ENCODE results near the gene UBE2E1. TPM values are rescaled to one million over a fixed set of nuclear protein-coding genes. Genes with fewer than 3 reads are reported as not detected.
"Not testable (repeated sequence)": the region's sequence is repeated elsewhere in the genome, so short reads cannot be mapped to it uniquely, and the experiment has no call there.

UBE2E1 gene
- total RNA-seq, 4 donors from 2014 or later = 61.6 to 88.4 (median 79.6) TPM

- TF ChIP-seq POLR2A (IDR thresholded peaks at IDR 0.05) = no peak
- no peak for TF ChIP-seq CTCF (IDR thresholded peaks at IDR 0.05)
- no peak overlapping the region for H3K4me3 ChIP-seq (replicated peaks in 1 of 3)
- H3K27ac ChIP-seq = no peak overlapping the region
- no peaks in the 10 kb centered on the region for H3K9me3 ChIP-seq
- DNase-seq = no peak
- no peaks in the 10 kb centered on the region for H3K27me3 ChIP-seq
- H3K4me1 ChIP-seq = peaks cover 0 to 2% of the 10 kb centered on the region in 2 donors
- intact Hi-C loops (cut with DNase I) = no loop called here
- H3K36me3 ChIP-seq = peaks cover 2 to 12% of the 10 kb centered on the region in 2 donors
- WGBS, 2 donors = 95 to 96% methylated on average over 7 of the region's 7 CpGs
Observed at GRCh38 chr3:23909341-23909740, 103.6 kb downstream of the UBE2E1 start.

GRCh38 chr3:23911397-23911796, 105.6 kb downstream of the UBE2E1 start:
- TF ChIP-seq CTCF (IDR thresholded peaks at IDR 0.05) = no peak
- TF ChIP-seq POLR2A (IDR thresholded peaks at IDR 0.05) = no peak
- no peaks in the 10 kb centered on the region for H3K27me3 ChIP-seq

GRCh38 chr3:23912335-23912734, 106.6 kb downstream of the UBE2E1 start:
- peaks cover 2 to 12% of the 10 kb centered on the region in 2 donors for H3K36me3 ChIP-seq
- DNase-seq; H3K9me3 ChIP-seq; H3K4me3 ChIP-seq (replicated peaks in 1 of 3); H3K27me3 ChIP-seq; intact Hi-C loops (cut with DNase I); H3K27ac ChIP-seq: not testable (repeated sequence)
- H3K4me1 ChIP-seq = peaks cover 15 to 19% of the 10 kb centered on the region in 2 donors
- 94 to 99% methylated on average over 3 of the region's 3 CpGs for WGBS, 2 donors

More at GRCh38 chr3:23911397-23911796, 105.6 kb downstream of the UBE2E1 start:
- peaks cover 2 to 12% of the 10 kb centered on the region in 2 donors for H3K36me3 ChIP-seq
- peaks cover 15 to 19% of the 10 kb centered on the region in 2 donors for H3K4me1 ChIP-seq
- WGBS, 2 donors = 93 to 94% methylated on average over 2 of the region's 2 CpGs
- DNase-seq = no peak
- no peak overlapping the region for H3K4me3 ChIP-seq (replicated peaks in 1 of 3)
- H3K27ac ChIP-seq = no peak overlapping the region
- intact Hi-C loops (cut with DNase I) = no loop called here
- no peaks in the 10 kb centered on the region for H3K9me3 ChIP-seq

- H3K27ac ChIP-seq = no peak overlapping the region
- intact Hi-C loops (cut with DNase I) = no loop called here
- H3K36me3 ChIP-seq = peaks cover 2 to 12% of the 10 kb centered on the region in 2 donors
- no peak overlapping the region for H3K4me3 ChIP-seq (replicated peaks in 1 of 3)
- H3K4me1 ChIP-seq = peaks cover 19 to 21% of the 10 kb centered on the region in 2 donors
- no peaks in the 10 kb centered on the region for H3K27me3 ChIP-seq
- H3K9me3 ChIP-seq = no peaks in the 10 kb centered on the region
- DNase-seq = no peak
- 86 to 89% methylated on average over 1 of the region's 1 CpG for WGBS, 2 donors
- no peak for TF ChIP-seq CTCF (IDR thresholded peaks at IDR 0.05)
- no peak for TF ChIP-seq POLR2A (IDR thresholded peaks at IDR 0.05)
Observed at GRCh38 chr3:23913182-23913581, 107.4 kb downstream of the UBE2E1 start.

GRCh38 chr3:23913873-23914743, 108.4 kb downstream of the UBE2E1 start:
- intact Hi-C loops (cut with DNase I) = no loop called here
- 85 to 86% methylated on average over 3 of the region's 3 CpGs for WGBS, 2 donors

More at GRCh38 chr3:23913873-23914743, 108.4 kb downstream of the UBE2E1 start:
- Histone ChIP-seq H3K36me3 (peaks cover 9 to 20% of the 10 kb centered on the region in 2 donors), H3K4me3 (replicated peaks in 1 of 3) (no peak overlapping the region), H3K27ac (no peak overlapping the region), H3K27me3 (no peaks in the 10 kb centered on the region), H3K4me1 (peaks cover 27 to 29% of the 10 kb centered on the region in 2 donors), H3K9me3 (no peaks in the 10 kb centered on the region)
- no peak for DNase-seq
- TF ChIP-seq CTCF (IDR thresholded peaks at IDR 0.05) (no peak), POLR2A (IDR thresholded peaks at IDR 0.05) (no peak)

Data from thyroid gland (tissue), 4 donors.